CD14-positive monocyte (primary cell): Measurements from ENCODE around the gene PMEL. TPM values are rescaled to one million over a fixed set of nuclear protein-coding genes. Genes with fewer than 3 reads are reported as not detected.

Experiments
- DNase-seq, 3 donors: peaks; one replicate each; pipeline ENCODE4 v3.0.0-alpha.2; 2011 to 2022
- H2AFZ ChIP-seq: 2 replicates; pipeline ENCODE4 v1.6.0; 2012; ENCODE audit warnings: mild to moderate bottlenecking, low read depth, low read length, inconsistent platforms; ENCODE audit not compliant: insufficient read depth, poor library complexity, severe bottlenecking
- H3K27ac ChIP-seq, 2 donors: 1 replicate in 1 of 2; 2 replicates in 1 of 2; pipeline ENCODE4 v1.5.1; 2012 to 2013; ENCODE audit warnings: low read length in 2 of 2, control low read depth in 1 of 2, inconsistent platforms in 1 of 2, low read depth in 1 of 2, mild to moderate bottlenecking in 1 of 2
- H3K27me3 ChIP-seq, 2 donors: one replicate each; pipeline versions ENCODE4 v1.6.0 to v1.6.1; 2011 to 2013; ENCODE audit warnings: low read length in 2 of 2; ENCODE audit not compliant: control insufficient read depth in 2 of 2, insufficient read depth in 2 of 2
- H3K36me3 ChIP-seq, 2 donors: replicated peaks in 1 of 2; 1 replicate in 1 of 2; 2 replicates in 1 of 2; pipeline versions ENCODE4 v1.5.1 to v1.6.1; 2012 to 2013; ENCODE audit warnings: low read length in 2 of 2, control low read depth in 1 of 2, inconsistent platforms in 1 of 2, mild to moderate bottlenecking in 1 of 2; ENCODE audit not compliant: insufficient read depth in 2 of 2, control insufficient read depth in 1 of 2
- H3K4me1 ChIP-seq, 2 donors: 1 replicate in 1 of 2; 2 replicates in 1 of 2; pipeline versions ENCODE4 v1.5.1 to v1.6.1; 2012 to 2013; ENCODE audit warnings: low read length in 2 of 2, control low read depth in 1 of 2, inconsistent platforms in 1 of 2, mild to moderate bottlenecking in 1 of 2, moderate library complexity in 1 of 2; ENCODE audit not compliant: insufficient read depth in 2 of 2, control insufficient read depth in 1 of 2
- H3K4me2 ChIP-seq: replicated peaks from 2 replicates; pipeline ENCODE3; 2012; ENCODE audit warnings: low read length, moderate library complexity, mild to moderate bottlenecking; ENCODE audit not compliant: poor library complexity, severe bottlenecking; ENCODE audit errors: extremely low read depth
- H3K4me3 ChIP-seq, 3 experiments: fragments of 200-600 bp in 1 of 3; sonication (generic) in 1 of 3; replicated peaks in 1 of 3; 1 replicate in 2 of 3; 2 replicates in 1 of 3; pipeline ENCODE4 v1.5.1; 2011 to 2013; ENCODE audit warnings: low read length in 3 of 3, mild to moderate bottlenecking in 3 of 3, control low read depth in 2 of 3, low read depth in 2 of 3, inconsistent platforms in 1 of 3, moderate library complexity in 1 of 3
- H3K79me2 ChIP-seq: 2 replicates; pipeline ENCODE4 v1.6.0; 2012; ENCODE audit warnings: mild to moderate bottlenecking, control low read depth, inconsistent platforms, low read length, moderate library complexity; ENCODE audit not compliant: insufficient read depth
- H3K9ac ChIP-seq: 2 replicates; pipeline ENCODE4 v1.6.0; 2017; ENCODE audit warnings: low read length, mild to moderate bottlenecking; ENCODE audit not compliant: insufficient read depth, poor library complexity, severe bottlenecking
- H3K9me3 ChIP-seq, 2 donors: replicated peaks in 1 of 2; 1 replicate in 1 of 2; 2 replicates in 1 of 2; pipeline versions ENCODE4 v1.5.1 to v1.6.1; 2012 to 2013; ENCODE audit warnings: low read length in 2 of 2, control low read depth in 1 of 2; ENCODE audit not compliant: control insufficient read depth in 1 of 2, insufficient read depth in 1 of 2
- H4K20me1 ChIP-seq: 2 replicates; pipeline ENCODE4 v1.6.0; 2012; ENCODE audit warnings: mild to moderate bottlenecking, low read length, control low read depth, moderate library complexity; ENCODE audit not compliant: insufficient read depth
- H3K27ac Mint-ChIP-seq, 7 donors: one replicate each; pipeline ENCODE4 v1.8.0; 2020; ENCODE audit warnings: mild to moderate bottlenecking in 7 of 7, mixed read lengths in 7 of 7, moderate library complexity in 6 of 7, inconsistent platforms in 2 of 7
- H3K27me3 Mint-ChIP-seq, 3 donors: one replicate each; pipeline ENCODE4 v1.8.0; 2021 to 2022; ENCODE audit warnings: low read depth in 3 of 3, mild to moderate bottlenecking in 3 of 3, mixed read lengths in 3 of 3, moderate library complexity in 3 of 3, inconsistent platforms in 1 of 3
- H3K36me3 Mint-ChIP-seq, 2 donors: one replicate each; pipeline ENCODE4 v1.8.0; 2020; ENCODE audit warnings: mixed read lengths in 2 of 2, inconsistent platforms in 1 of 2, mild to moderate bottlenecking in 1 of 2
- H3K4me1 Mint-ChIP-seq: one replicate; pipeline ENCODE4 v1.8.0; 2020; ENCODE audit warnings: mild to moderate bottlenecking, mixed read lengths
- H3K4me3 Mint-ChIP-seq, 2 donors: one replicate each; pipeline ENCODE4 v1.8.0; 2020; ENCODE audit warnings: mild to moderate bottlenecking in 2 of 2, mixed read lengths in 2 of 2, moderate library complexity in 1 of 2
- H3K9me3 Mint-ChIP-seq, 7 donors: one replicate each; pipeline ENCODE4 v1.8.0; 2020 to 2022; ENCODE audit warnings: mixed read lengths in 7 of 7, mild to moderate bottlenecking in 6 of 7, moderate library complexity in 6 of 7, inconsistent platforms in 2 of 7
- WGBS: methylation state at CpG from one replicate; pipeline ENCODE4 v1.1.5; 2013; ENCODE audit warnings: missing lambda C conversion rate; ENCODE audit not compliant: insufficient coverage; 5-methylcytosine and 5-hydroxymethylcytosine counted together
- intact Hi-C, 2 donors: fragments of 100-400 bp; cut with micrococcal nuclease; formaldehyde crosslinking; loops; one replicate each; pipeline versions ENCODE4 v1.15.0 to v1.15.1; 2023
- polyA plus RNA-seq, 3 donors: library from polyadenylated mRNA; depleted of rRNA in 1 of 3; unstranded in 2 of 3; stranded (reverse) in 1 of 3; fragments of 300-500 nt in 2 of 3; fragments of >200 nt in 1 of 3; fragmentation: Illumina TruSeq in 2 of 3; gene quantifications; 1 replicate in 2 of 3; 2 replicates in 1 of 3; pipeline ENCODE4 v1.2.3, GENCODE V29; 2012 to 2021
- TF ChIP-seq, protein P1 (sequence below): fragments of 200-600 bp; IDR thresholded peaks from one replicate; pipeline ENCODE4 v1.8.0; 2022; ENCODE audit warnings: antibody characterized with exemption, mild to moderate bottlenecking

PMEL gene
- polyA plus RNA-seq, 3 donors: 0.37 to 0.54 (median 0.40) TPM

DNA sequence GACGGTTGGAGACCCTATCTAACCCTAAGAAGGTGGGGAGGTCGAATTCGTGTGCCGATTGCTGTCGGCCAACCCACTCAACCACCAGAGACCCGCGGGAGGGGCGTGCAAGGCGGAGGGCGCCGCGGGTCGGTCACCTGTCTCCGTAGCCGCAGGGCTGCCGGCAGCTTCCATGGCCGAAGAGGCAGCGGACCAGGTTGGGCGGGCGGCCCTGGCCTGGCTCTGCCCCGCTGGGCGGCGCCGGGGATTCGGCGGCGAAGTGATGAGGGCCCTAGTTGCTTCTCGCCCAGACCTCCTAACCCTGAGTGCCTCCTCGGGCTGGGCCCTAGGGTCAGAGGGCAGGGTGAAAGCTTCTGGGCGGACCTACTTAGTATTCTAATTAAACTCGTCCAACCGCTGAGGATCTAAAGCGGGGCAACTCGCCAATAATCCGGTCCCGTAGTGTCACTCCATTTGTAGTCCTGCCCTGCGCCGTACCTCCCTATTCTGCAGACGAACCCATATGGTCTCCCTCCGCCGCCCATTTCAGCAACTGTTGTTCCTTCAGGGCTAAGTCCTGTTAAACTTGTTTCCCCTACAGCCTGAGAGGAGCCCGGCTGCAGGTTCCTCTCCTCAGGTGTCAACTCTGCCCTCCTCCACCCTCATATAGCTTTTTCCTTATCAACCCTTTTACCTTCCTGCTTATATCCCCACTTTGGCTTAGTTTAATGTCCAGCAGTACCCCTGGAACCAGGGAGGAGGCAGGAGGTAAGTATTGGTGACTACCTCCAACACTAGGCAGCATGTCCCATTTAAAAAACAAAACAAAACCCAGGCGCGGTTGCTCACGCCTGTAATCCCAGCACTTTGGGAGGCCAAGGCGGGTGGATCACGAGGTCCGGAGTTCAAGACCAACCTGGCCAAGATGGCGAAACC lies 38.0 kb downstream of the PMEL start, which contains the start of gene PYM1:
TSS of gene PYM1 (minus strand) at position 307 of the 915 bp plus-strand sequence. CDS start at position 174, 133 bp downstream.
- Histone ChIP-seq H3K9ac (peak within 1 kb of the TSS; percentile 85), H2AFZ (peak within 1 kb of the TSS; percentile 77), H3K79me2 (peaks cover 87% of the 10 kb centered on the region), H3K9me3 (no peaks in the 10 kb centered on the region), H3K27me3 (no peaks in the 10 kb centered on the region), H3K27ac (peak within 1 kb of the TSS; percentile 85 to 92), H3K36me3 (peaks cover 0 to 5% of the 10 kb centered on the region in 2 donors), H3K4me3 (peak within 1 kb of the TSS; percentile 65 to 93 (median 91)), H4K20me1 (peaks cover 15% of the 10 kb centered on the region), H3K4me2 (peak within 1 kb of the TSS; percentile 83), H3K4me1 (peaks cover 51 to 56% of the 10 kb centered on the region in 2 donors)
- peak; percentile 67 to 80 (median 77) for DNase-seq
- 5% methylated on average over 46 of the region's 49 CpGs for WGBS
- H3K4me1 Mint-ChIP-seq: peaks cover 59% of the 10 kb centered on the region
- H3K27me3 Mint-ChIP-seq: peaks cover 0 to 3% (median 1%) of the 10 kb centered on the region in 3 donors
- TF ChIP-seq, protein P1, sequence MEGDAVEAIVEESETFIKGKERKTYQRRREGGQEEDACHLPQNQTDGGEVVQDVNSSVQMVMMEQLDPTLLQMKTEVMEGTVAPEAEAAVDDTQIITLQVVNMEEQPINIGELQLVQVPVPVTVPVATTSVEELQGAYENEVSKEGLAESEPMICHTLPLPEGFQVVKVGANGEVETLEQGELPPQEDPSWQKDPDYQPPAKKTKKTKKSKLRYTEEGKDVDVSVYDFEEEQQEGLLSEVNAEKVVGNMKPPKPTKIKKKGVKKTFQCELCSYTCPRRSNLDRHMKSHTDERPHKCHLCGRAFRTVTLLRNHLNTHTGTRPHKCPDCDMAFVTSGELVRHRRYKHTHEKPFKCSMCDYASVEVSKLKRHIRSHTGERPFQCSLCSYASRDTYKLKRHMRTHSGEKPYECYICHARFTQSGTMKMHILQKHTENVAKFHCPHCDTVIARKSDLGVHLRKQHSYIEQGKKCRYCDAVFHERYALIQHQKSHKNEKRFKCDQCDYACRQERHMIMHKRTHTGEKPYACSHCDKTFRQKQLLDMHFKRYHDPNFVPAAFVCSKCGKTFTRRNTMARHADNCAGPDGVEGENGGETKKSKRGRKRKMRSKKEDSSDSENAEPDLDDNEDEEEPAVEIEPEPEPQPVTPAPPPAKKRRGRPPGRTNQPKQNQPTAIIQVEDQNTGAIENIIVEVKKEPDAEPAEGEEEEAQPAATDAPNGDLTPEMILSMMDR: no peak
- peak within 1 kb of the TSS; percentile 96 to 98 for H3K4me3 Mint-ChIP-seq
- peak within 1 kb of the TSS; percentile 95 to 99 (median 98) for H3K27ac Mint-ChIP-seq
- H3K9me3 Mint-ChIP-seq: no peaks in the 10 kb centered on the region
- intact Hi-C loops: loop anchor here (2.0 to 5.0 kb wide), 5 partner anchors 44 to 191 kb away; partner anchors contain the start of genes DNAJC14 (in 1 of the 2), ORMDL2 (in 1 of the 2), RAB5B (in 1 of the 2) and SARNP (in 1 of the 2)
- H3K36me3 Mint-ChIP-seq: peaks cover 11 to 18% of the 10 kb centered on the region in 2 donors
